ENCODE measurements around the gene CHST11.

Gene CHST11

DNA sequence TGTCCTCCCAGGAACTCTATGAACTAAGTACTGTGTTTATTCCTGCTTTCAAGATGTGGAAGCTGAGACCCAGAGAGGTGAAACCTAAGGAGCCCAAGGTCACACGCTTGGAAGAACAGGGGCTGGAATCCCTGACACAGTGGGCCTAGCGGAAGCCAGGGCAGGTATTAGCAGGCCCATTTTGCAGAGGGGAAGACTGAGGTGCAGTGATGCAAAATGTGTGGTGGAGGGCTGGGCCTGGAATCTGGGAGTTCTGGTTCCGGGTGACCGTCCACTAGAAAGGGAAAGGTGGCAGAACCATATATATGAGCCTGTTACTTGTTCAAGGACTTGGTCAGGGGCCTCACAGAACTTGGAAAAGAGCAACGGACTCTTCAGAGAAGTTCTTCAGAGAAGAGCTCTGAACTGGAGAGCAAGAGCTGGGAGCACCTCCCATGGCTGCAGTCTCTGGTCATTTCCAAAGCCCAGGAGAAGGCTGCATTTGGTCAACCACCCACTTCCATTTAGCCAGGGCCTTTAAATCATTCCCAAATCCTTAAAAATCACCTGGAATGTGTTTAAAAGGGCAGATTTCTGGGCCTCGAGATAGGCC, 119.5 kb downstream of the CHST11 start:
- H3K4me1 ChIP-seq (ENCODE audit: control insufficient read depth, insufficient read depth, low read length), result peaks cover 17% of the 10 kb centered on the region; the same call in 1 of the 2 replicates

DNA sequence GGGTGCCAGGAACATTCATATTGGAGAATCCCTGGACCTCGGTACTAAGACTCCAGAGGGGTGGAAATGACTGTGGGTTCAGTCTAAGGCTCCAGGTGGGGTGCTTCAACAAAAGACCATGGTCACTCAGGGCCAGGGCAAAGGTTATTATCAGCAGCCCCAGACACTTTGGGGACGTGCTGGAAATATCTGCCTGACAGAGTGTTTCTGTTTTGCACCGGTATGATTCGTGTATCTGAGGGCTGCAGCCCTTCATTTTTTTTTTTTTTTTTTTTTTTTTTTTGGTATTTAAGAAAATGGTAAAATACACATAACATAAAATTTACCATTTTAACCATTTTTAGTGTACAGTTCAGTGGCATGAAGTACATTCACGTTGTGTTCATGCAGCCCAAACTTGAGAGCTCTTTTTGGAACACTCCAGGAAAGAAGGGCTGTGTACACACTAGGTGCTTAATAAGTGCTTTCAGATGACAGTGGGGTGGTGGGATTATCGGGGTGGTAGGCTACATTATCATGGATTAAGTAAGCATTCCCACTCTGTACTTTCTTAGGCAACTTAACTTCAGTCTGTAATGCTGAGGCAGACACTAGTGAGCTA, 120.3 kb downstream of the CHST11 start:
- Histone ChIP-seq H3K27me3 (ENCODE audit: control insufficient read depth, insufficient read depth, low read length) (no peaks in the 10 kb centered on the region), H3K9me3 (ENCODE audit: control insufficient read depth, insufficient read depth, low read depth, low read length) (no peaks in the 10 kb centered on the region), H3K4me3 (ENCODE audit: low read depth, low read length) (no peak overlapping the region), H3K4me1 (ENCODE audit: control insufficient read depth, insufficient read depth, low read length) (peaks cover 17% of the 10 kb centered on the region; the same call in 1 of the 2 replicates), H3K9ac (ENCODE audit: low read length) (no peak overlapping the region), H3K27ac (ENCODE audit: low read depth, low read length) (no peak overlapping the region), H3K36me3 (ENCODE audit: control insufficient read depth, insufficient read depth, low read length) (no peaks in the 10 kb centered on the region)

More for the DNA sequence above, 119.5 kb downstream of the CHST11 start:
- H3K9me3 ChIP-seq (ENCODE audit: control insufficient read depth, insufficient read depth, low read depth, low read length), result no peaks in the 10 kb centered on the region
- H3K27ac ChIP-seq (ENCODE audit: low read depth, low read length), result no peak overlapping the region
- H3K4me3 ChIP-seq (ENCODE audit: low read depth, low read length), result no peak overlapping the region
- H3K27me3 ChIP-seq (ENCODE audit: control insufficient read depth, insufficient read depth, low read length), result no peaks in the 10 kb centered on the region
- H3K36me3 ChIP-seq (ENCODE audit: control insufficient read depth, insufficient read depth, low read length), result no peaks in the 10 kb centered on the region
- H3K9ac ChIP-seq (ENCODE audit: low read length), result no peak overlapping the region

DNA sequence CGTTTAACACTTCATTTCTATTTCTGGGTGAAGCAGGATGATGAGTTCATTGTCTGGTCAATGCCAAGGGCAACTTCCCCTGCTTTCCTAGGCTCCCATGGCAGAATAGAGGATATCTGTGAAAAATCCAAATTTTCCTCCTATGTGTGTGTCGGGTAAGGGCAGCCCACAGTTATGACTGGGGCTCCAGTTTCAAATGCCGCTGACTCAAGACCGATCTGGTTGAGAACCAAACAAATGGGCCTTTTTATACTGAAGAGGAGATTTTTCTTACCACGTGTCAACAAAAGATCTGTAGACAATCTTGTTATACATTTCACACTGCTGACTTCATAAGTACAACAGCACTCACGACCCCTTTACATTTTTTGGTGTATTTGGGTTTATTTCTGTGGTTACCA, 120.8 kb downstream of the CHST11 start:
- Histone ChIP-seq H3K9me3 (ENCODE audit: control insufficient read depth, insufficient read depth, low read depth, low read length) (no peaks in the 10 kb centered on the region), H3K27ac (ENCODE audit: low read depth, low read length) (no peak overlapping the region), H3K36me3 (ENCODE audit: control insufficient read depth, insufficient read depth, low read length) (no peaks in the 10 kb centered on the region), H3K4me3 (ENCODE audit: low read depth, low read length) (no peak overlapping the region), H3K27me3 (ENCODE audit: control insufficient read depth, insufficient read depth, low read length) (no peaks in the 10 kb centered on the region), H3K9ac (ENCODE audit: low read length) (no peak overlapping the region), H3K4me1 (ENCODE audit: control insufficient read depth, insufficient read depth, low read length) (peaks cover 17% of the 10 kb centered on the region; the same call in 1 of the 2 replicates)

DNA sequence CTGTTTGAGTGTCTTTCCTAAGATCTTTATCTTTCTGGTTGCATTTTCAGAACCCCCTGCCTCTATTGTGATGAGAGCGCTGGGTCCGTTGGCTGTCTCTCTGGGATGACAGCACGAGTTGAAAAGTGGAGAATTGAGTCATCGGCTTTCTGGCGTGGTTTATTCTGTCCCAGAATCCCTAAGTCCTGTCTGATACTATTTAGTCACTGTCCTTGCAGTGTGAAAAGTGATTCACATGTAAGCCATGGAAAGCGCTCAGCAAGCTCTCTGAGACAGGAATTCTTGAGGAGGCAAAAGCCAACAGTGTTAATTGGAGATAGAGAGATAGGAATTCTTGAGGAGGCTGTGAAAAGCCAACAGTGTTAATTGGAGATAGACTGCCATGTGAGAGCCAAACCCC, 121.7 kb downstream of the CHST11 start:
- Histone ChIP-seq H3K36me3 (ENCODE audit: control insufficient read depth, insufficient read depth, low read length) (no peaks in the 10 kb centered on the region), H3K4me3 (ENCODE audit: low read depth, low read length) (no peak overlapping the region), H3K27me3 (ENCODE audit: control insufficient read depth, insufficient read depth, low read length) (no peaks in the 10 kb centered on the region), H3K27ac (ENCODE audit: low read depth, low read length) (no peak overlapping the region), H3K9ac (ENCODE audit: low read length) (no peak overlapping the region), H3K4me1 (ENCODE audit: control insufficient read depth, insufficient read depth, low read length) (peaks cover 17% of the 10 kb centered on the region; the same call in 1 of the 2 replicates), H3K9me3 (ENCODE audit: control insufficient read depth, insufficient read depth, low read depth, low read length) (no peaks in the 10 kb centered on the region)

DNA sequence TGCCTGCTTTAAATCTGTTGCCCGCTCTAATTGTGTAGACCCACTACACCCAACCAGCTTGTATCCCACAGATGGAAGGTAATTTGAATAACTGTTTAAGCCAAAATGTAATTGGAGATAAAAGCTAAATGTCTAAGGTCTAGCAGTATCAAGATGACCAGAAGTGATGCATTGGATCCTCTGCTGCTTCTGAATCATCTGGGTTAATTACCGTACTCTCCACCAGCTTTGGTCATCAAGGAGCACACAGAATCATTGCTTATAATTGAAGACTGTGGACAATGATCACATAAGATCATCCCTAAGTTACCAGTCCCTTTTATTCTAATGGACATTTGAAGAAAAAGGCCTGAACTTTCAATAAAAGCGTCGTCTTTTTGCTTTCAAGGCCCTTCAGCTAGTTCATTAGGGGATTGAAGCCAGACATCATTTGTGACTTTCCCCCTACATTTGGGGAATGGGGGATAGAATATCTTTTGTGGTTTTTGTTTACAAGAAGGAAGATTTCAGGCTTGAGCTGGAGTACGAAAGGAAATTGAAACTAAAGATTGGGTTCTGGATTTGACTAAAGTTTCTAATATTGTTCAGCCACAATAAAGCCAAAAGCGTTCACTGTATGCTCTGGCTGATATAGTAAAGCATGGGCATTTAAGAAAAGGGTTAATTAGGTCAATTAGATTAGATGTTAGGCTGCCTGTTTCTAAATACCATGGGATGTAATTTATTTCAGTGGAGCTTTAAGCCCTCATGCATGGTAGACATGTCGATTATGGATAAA, 123.2 kb downstream of the CHST11 start:
- H3K4me3 ChIP-seq (ENCODE audit: low read depth, low read length), result no peak overlapping the region
- peaks cover 17% of the 10 kb centered on the region; the same call in 1 of the 2 replicates for H3K4me1 ChIP-seq (ENCODE audit: control insufficient read depth, insufficient read depth, low read length)
- no peak overlapping the region for H3K9ac ChIP-seq (ENCODE audit: low read length)

DNA sequence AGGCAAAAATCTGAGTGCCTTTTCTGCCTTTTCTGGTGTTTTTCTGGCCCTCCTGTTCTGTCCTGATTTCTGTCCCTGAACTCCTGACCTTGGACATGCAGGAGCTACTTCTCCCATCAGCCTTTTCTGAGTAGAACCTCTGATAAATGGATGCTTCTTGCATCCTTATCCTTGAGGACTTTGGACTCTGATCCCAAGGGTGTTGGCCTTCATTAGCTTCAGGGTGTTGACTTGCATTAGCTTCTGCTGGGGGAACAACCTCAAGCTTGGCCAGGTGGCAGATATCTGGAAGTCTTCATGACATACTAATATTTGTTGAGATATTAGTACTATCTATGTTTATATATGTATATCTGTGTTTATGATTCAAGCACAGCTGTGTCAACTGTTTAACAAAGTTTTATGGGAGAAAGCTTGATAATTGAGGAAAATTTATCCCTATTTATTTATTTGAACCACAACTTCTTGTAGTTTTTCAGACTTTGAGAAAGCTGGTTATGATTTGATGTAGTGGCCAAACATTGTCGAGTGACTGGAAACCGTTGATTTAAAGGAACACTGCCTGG, 124.3 kb downstream of the CHST11 start:
- H3K4me3 ChIP-seq (ENCODE audit: low read depth, low read length), result no peak overlapping the region
- no peak overlapping the region for H3K9ac ChIP-seq (ENCODE audit: low read length)
- no peaks in the 10 kb centered on the region for H3K9me3 ChIP-seq (ENCODE audit: control insufficient read depth, insufficient read depth, low read depth, low read length)
- peaks cover 24% of the 10 kb centered on the region; the same call in 1 of the 2 replicates for H3K4me1 ChIP-seq (ENCODE audit: control insufficient read depth, insufficient read depth, low read length)
- H3K36me3 ChIP-seq (ENCODE audit: control insufficient read depth, insufficient read depth, low read length), result no peaks in the 10 kb centered on the region
- H3K27ac ChIP-seq (ENCODE audit: low read depth, low read length), result no peak overlapping the region
- H3K27me3 ChIP-seq (ENCODE audit: control insufficient read depth, insufficient read depth, low read length), result no peaks in the 10 kb centered on the region

More for the DNA sequence above, 123.2 kb downstream of the CHST11 start:
- H3K27ac ChIP-seq (ENCODE audit: low read depth, low read length), result no peak overlapping the region
- no peaks in the 10 kb centered on the region for H3K27me3 ChIP-seq (ENCODE audit: control insufficient read depth, insufficient read depth, low read length)
- H3K36me3 ChIP-seq (ENCODE audit: control insufficient read depth, insufficient read depth, low read length), result no peaks in the 10 kb centered on the region
- H3K9me3 ChIP-seq (ENCODE audit: control insufficient read depth, insufficient read depth, low read depth, low read length), result no peaks in the 10 kb centered on the region

DNA sequence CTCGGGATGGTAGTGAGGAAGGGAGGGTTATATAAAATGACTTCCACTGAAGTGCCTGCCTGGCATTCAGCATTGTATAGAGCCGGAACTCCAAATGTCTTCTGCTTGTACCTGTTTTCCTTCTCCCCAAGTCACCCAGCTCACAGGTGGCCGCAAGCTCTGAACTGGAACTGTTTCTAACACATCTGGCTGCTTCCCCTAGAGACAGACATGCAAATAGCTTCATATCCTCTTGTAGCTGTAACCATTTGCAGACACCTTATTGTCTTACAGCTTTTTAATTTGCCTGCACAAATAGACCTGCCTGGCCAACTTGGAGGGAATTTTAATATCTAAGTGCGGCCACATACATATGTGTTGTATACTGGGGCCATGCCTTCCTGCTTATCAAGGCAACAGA, 126.0 kb downstream of the CHST11 start:
- Histone ChIP-seq H3K36me3 (ENCODE audit: control insufficient read depth, insufficient read depth, low read length) (no peaks in the 10 kb centered on the region), H3K4me3 (ENCODE audit: low read depth, low read length) (no peak overlapping the region), H3K27me3 (ENCODE audit: control insufficient read depth, insufficient read depth, low read length) (no peaks in the 10 kb centered on the region), H3K9me3 (ENCODE audit: control insufficient read depth, insufficient read depth, low read depth, low read length) (no peaks in the 10 kb centered on the region), H3K27ac (ENCODE audit: low read depth, low read length) (no peak overlapping the region), H3K9ac (ENCODE audit: low read length) (no peak overlapping the region), H3K4me1 (ENCODE audit: control insufficient read depth, insufficient read depth, low read length) (peaks cover 30% of the 10 kb centered on the region; the same call in 1 of the 2 replicates)

DNA sequence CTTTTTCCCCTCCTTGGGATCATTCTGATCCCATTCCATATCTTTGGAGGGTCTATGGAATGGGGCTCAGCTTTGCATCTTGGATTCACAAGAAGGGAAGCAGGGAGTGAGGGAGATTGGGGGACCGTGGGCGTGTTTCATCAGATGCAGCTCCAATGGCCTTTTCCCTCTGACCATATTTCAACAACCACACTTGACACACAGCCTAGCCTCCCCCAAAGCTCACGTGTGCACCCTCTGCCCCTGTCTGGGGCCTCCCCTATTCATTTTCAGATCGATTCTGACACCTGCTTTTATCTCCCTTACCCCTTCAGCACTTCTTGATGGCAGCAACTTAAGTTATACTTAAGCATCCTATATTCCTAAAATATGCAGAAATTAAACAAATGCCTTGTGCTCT, 126.6 kb downstream of the CHST11 start:
- Histone ChIP-seq H3K9ac (ENCODE audit: low read length) (no peak overlapping the region), H3K27me3 (ENCODE audit: control insufficient read depth, insufficient read depth, low read length) (no peaks in the 10 kb centered on the region), H3K27ac (ENCODE audit: low read depth, low read length) (no peak overlapping the region), H3K4me3 (ENCODE audit: low read depth, low read length) (no peak overlapping the region), H3K36me3 (ENCODE audit: control insufficient read depth, insufficient read depth, low read length) (no peaks in the 10 kb centered on the region), H3K4me1 (ENCODE audit: control insufficient read depth, insufficient read depth, low read length) (peaks cover 24% of the 10 kb centered on the region; the same call in 1 of the 2 replicates), H3K9me3 (ENCODE audit: control insufficient read depth, insufficient read depth, low read depth, low read length) (no peaks in the 10 kb centered on the region)

DNA sequence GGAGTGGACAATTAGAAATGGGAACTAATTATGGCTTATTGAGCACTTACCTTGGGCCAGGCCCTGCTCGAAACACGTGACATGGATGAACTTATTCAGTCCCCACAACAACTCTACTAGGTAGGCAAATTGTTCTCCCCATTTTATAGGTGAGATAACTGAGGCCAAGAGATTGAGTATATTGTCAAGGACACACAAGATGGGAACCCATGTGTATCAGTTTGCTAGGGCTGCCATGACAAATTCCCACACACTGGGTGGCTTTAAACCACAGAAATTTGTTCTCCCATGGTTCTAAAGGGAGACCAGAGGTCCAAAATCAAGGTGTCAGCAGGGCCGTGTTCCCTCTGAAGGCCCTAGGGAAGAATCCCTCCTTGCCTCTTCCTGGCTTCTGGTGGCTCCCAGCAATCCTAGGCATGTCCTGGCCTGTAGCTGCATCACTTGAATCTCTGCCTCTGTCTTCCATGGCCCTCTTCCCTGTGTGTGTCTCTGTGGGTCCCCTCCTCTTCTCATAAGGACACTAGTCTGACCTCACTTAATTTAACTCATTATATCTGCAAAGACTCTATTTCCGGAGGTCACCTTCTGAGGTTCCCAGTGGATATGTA, 128.8 kb downstream of the CHST11 start:
- H3K27me3 ChIP-seq (ENCODE audit: control insufficient read depth, insufficient read depth, low read length), result no peaks in the 10 kb centered on the region
- H3K9ac ChIP-seq (ENCODE audit: low read length), result no peak overlapping the region
- H3K36me3 ChIP-seq (ENCODE audit: control insufficient read depth, insufficient read depth, low read length), result no peaks in the 10 kb centered on the region
- no peak overlapping the region for H3K27ac ChIP-seq (ENCODE audit: low read depth, low read length)
- H3K4me3 ChIP-seq (ENCODE audit: low read depth, low read length), result no peak overlapping the region
- no peaks in the 10 kb centered on the region for H3K9me3 ChIP-seq (ENCODE audit: control insufficient read depth, insufficient read depth, low read depth, low read length)
- peaks cover 14% of the 10 kb centered on the region; the same call in 1 of the 2 replicates for H3K4me1 ChIP-seq (ENCODE audit: control insufficient read depth, insufficient read depth, low read length)

DNA sequence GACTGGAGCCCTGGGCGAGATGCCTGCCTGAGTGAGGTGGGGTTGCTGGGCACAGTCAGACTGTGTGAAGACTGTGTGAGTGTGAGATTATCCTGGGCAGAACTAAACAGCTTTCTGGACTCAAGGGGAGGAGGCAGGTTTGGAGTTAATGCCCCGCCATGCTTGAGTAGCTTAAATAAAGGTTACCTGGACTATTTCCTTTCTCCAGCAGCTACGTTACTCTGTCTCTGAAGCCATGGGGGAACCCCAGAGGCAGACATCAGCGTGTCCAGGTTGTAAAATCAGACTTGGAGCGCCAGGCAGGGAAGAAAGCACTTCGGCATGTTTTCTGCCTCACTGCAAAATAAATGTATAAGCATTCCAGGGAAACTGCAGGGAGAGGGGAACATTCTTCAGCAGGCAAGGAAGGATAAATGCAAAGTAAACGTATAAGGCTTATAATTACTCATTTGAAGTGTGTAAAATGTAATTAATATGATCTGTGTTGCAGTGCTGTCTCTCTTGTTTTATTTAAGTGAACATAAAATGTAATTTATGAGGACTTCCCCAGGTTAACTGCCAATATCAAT, 129.7 kb downstream of the CHST11 start:
- H3K27me3 ChIP-seq (ENCODE audit: control insufficient read depth, insufficient read depth, low read length), result no peaks in the 10 kb centered on the region
- H3K36me3 ChIP-seq (ENCODE audit: control insufficient read depth, insufficient read depth, low read length), result no peaks in the 10 kb centered on the region
- no peak overlapping the region for H3K4me3 ChIP-seq (ENCODE audit: low read depth, low read length)
- no peak overlapping the region for H3K27ac ChIP-seq (ENCODE audit: low read depth, low read length)
- H3K9ac ChIP-seq (ENCODE audit: low read length), result peak overlapping the region; percentile 4
- H3K4me1 ChIP-seq (ENCODE audit: control insufficient read depth, insufficient read depth, low read length), result peaks cover 14% of the 10 kb centered on the region; the same call in 1 of the 2 replicates
- no peaks in the 10 kb centered on the region for H3K9me3 ChIP-seq (ENCODE audit: control insufficient read depth, insufficient read depth, low read depth, low read length)

All from HUES6 (cell line).